Astrocyte (in vitro differentiated cells and primary cell): ENCODE measurements around the gene SSR4. TPM values are rescaled to one million over a fixed set of nuclear protein-coding genes. Genes with fewer than 3 reads are reported as not detected.

Experiments
- DNase-seq: peaks from one replicate; pipeline ENCODE4 v3.0.0-alpha.2; 2010; ENCODE audit warnings: low read depth
- FAIRE-seq: peaks from 2 replicates; lab custom pipeline; 2011; peaks lifted over from hg19 to GRCh38; lab: Jason Lieb, UNC
- H2AFZ ChIP-seq: 2 replicates; pipeline ENCODE4 v1.6.0; 2012; ENCODE audit warnings: low read depth, low read length, inconsistent platforms
- H3K27ac ChIP-seq: 2 replicates; pipeline ENCODE4 v1.5.1; 2011; ENCODE audit warnings: low read depth, low read length, inconsistent platforms
- H3K27me3 ChIP-seq: 2 replicates; pipeline ENCODE4 v1.6.0; 2011; ENCODE audit warnings: low read length, inconsistent platforms; ENCODE audit not compliant: insufficient read depth
- H3K36me3 ChIP-seq: 2 replicates; pipeline ENCODE4 v1.5.1; 2011; ENCODE audit warnings: low read length, inconsistent platforms; ENCODE audit not compliant: insufficient read depth
- H3K4me1 ChIP-seq: 2 replicates; pipeline ENCODE4 v1.5.1; 2011; ENCODE audit warnings: low read length, inconsistent platforms; ENCODE audit not compliant: insufficient read depth
- H3K4me2 ChIP-seq: 2 replicates; pipeline ENCODE4 v1.6.0; 2012; ENCODE audit warnings: low read length, inconsistent platforms
- H3K4me3 ChIP-seq: 2 replicates; pipeline ENCODE4 v1.5.1; 2011; ENCODE audit warnings: low read depth, mild to moderate bottlenecking, low read length, inconsistent platforms; ENCODE audit not compliant: insufficient read depth
- H3K79me2 ChIP-seq: 2 replicates; pipeline ENCODE4 v1.6.0; 2012; ENCODE audit warnings: mild to moderate bottlenecking, low read length, inconsistent platforms; ENCODE audit not compliant: insufficient read depth
- H3K9ac ChIP-seq: 2 replicates; pipeline ENCODE4 v1.6.0; 2012; ENCODE audit warnings: mild to moderate bottlenecking, low read length, inconsistent platforms
- H3K9me3 ChIP-seq: 2 replicates; pipeline ENCODE4 v1.5.1; 2012; ENCODE audit warnings: low read depth, mild to moderate bottlenecking, low read length, inconsistent platforms; ENCODE audit not compliant: insufficient read depth
- H4K20me1 ChIP-seq: 2 replicates; pipeline ENCODE4 v1.6.0; 2012; ENCODE audit warnings: low read length, inconsistent platforms; ENCODE audit not compliant: insufficient read depth
- H3K27ac Mint-ChIP-seq: one replicate; pipeline ENCODE4 v1.8.0; 2021; ENCODE audit warnings: mild to moderate bottlenecking, mixed read lengths; ENCODE audit not compliant: unreplicated experiment
- H3K27me3 Mint-ChIP-seq: one replicate; pipeline ENCODE4 v1.8.0; 2021; ENCODE audit warnings: low read depth, mixed read lengths; ENCODE audit not compliant: unreplicated experiment
- H3K36me3 Mint-ChIP-seq: one replicate; pipeline ENCODE4 v1.8.0; 2021; ENCODE audit warnings: low read depth, mixed read lengths; ENCODE audit not compliant: unreplicated experiment
- H3K4me1 Mint-ChIP-seq: one replicate; pipeline ENCODE4 v1.8.0; 2021; ENCODE audit warnings: low read depth, mixed read lengths; ENCODE audit not compliant: unreplicated experiment
- H3K4me3 Mint-ChIP-seq: one replicate; pipeline ENCODE4 v1.8.0; 2021; ENCODE audit warnings: mild to moderate bottlenecking, moderate library complexity, mixed read lengths; ENCODE audit not compliant: unreplicated experiment
- H3K9me3 Mint-ChIP-seq: one replicate; pipeline ENCODE4 v1.8.0; 2021; ENCODE audit warnings: mild to moderate bottlenecking, mixed read lengths; ENCODE audit not compliant: unreplicated experiment
- CTCF ChIP-seq: IDR thresholded peaks from 2 replicates; pipeline ENCODE4 v1.5.1; 2011; ENCODE audit warnings: low read depth, mild to moderate bottlenecking, inconsistent platforms, low read length, moderate library complexity; ENCODE audit not compliant: insufficient read depth
- EZH2 ChIP-seq: IDR thresholded peaks from 2 replicates; pipeline ENCODE4 v1.6.1; 2012; ENCODE audit warnings: mild to moderate bottlenecking, low read length, inconsistent platforms; ENCODE audit not compliant: insufficient read depth
- total RNA-seq: library from RNA; stranded (reverse); gene quantifications from 2 replicates; pipeline ENCODE4 v1.2.1, GENCODE V29; 2021

Gene SSR4
- total RNA-seq, 1 donor from 2014 or later, result 252 TPM

GRCh38 chrX:153765138-153766079 is 29.1 kb upstream of the SSR4 start:
- Histone ChIP-seq H3K9ac (peak overlapping the region; percentile 76), H2AFZ (peak overlapping the region; percentile 75), H3K4me1 (peaks cover 25% of the 10 kb centered on the region), H3K4me3 (peak overlapping the region; percentile 39), H3K9me3 (no peaks in the 10 kb centered on the region), H4K20me1 (peaks cover 5% of the 10 kb centered on the region), H3K36me3 (no peaks in the 10 kb centered on the region), H3K27me3 (no peaks in the 10 kb centered on the region), H3K27ac (peak overlapping the region; percentile 68), H3K4me2 (peak overlapping the region; percentile 87), H3K79me2 (no peaks in the 10 kb centered on the region)
- Mint-ChIP-seq H3K4me3 (no peak overlapping the region), H3K27ac (peak overlapping the region; percentile 41), H3K9me3 (no peaks in the 10 kb centered on the region), H3K36me3 (no peaks in the 10 kb centered on the region), H3K4me1 (no peaks in the 10 kb centered on the region), H3K27me3 (peaks cover 2% of the 10 kb centered on the region)
- no peak for DNase-seq
- no peak for FAIRE-seq
- TF ChIP-seq EZH2 (no peak), CTCF (no peak)

- no peaks in the 10 kb centered on the region for H3K36me3 Mint-ChIP-seq
Measured at GRCh38 chrX:153766098-153766817, 28.2 kb upstream of the SSR4 start.

More at GRCh38 chrX:153766098-153766817, 28.2 kb upstream of the SSR4 start:
- peak; percentile 61 for DNase-seq
- Histone ChIP-seq H3K4me3 (peak overlapping the region; percentile 39), H3K4me1 (peaks cover 25% of the 10 kb centered on the region), H3K27ac (peak overlapping the region; percentile 68), H4K20me1 (peaks cover 5% of the 10 kb centered on the region), H3K79me2 (no peaks in the 10 kb centered on the region), H3K9me3 (no peaks in the 10 kb centered on the region), H3K9ac (peak overlapping the region; percentile 76), H3K4me2 (peak overlapping the region; percentile 87), H3K36me3 (no peaks in the 10 kb centered on the region), H2AFZ (peak overlapping the region; percentile 75), H3K27me3 (no peaks in the 10 kb centered on the region)
- no peak overlapping the region for H3K27ac Mint-ChIP-seq
- H3K9me3 Mint-ChIP-seq, result no peaks in the 10 kb centered on the region
- TF ChIP-seq CTCF, result no peak
- TF ChIP-seq EZH2, result no peak
- H3K4me1 Mint-ChIP-seq, result no peaks in the 10 kb centered on the region
- peak; percentile 5 for FAIRE-seq
- no peak overlapping the region for H3K4me3 Mint-ChIP-seq
- peaks cover 2% of the 10 kb centered on the region for H3K27me3 Mint-ChIP-seq
